ENCODE measurements around the gene TMEM11. TPM values are rescaled to one million over a fixed set of nuclear protein-coding genes. Genes with fewer than 3 reads are reported as not detected.

TMEM11 gene
- total RNA-seq, 1 donor from 2014 or later = 25.7 TPM

DNA sequence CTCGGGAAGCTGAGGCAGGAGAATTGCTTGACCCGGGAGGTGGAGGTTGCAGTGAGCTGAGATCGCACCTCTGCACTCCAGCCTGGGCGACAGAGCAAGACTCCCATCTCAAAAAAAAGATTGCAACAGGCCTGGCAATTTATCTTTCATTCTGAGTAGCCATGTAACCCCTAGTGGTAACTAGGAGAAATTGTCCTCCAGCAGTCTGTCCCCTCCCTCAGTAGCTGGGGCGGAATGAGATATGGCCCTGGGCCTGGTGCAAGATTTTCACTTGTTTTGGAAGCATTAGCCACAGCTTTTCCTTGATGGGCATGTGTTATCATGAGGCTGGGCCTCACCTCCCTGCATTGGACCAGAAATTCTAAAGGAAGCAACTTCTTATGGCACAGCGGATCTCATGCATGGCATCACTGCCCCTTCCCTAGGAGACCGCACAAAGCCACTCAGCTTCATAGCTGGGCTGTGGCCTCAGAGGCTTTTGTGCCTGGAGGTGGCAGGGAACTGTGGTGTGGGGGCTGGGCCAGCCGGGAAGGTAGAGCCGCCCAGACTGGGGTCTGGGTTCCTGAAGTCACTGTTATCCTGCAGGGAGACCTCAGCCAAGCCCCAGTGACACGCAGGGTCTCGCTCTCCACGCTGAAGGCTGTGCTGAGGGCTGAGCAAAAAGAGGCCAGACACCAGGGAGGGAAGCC, 25.9 kb upstream of the TMEM11 start:
- Histone ChIP-seq H3K36me3 (peaks cover 6 to 14% of the 10 kb centered on the region in 2 donors), H3K27me3 (no peaks in the 10 kb centered on the region), H3K4me3 (no peak overlapping the region), H3K9me3 (no peaks in the 10 kb centered on the region), H3K4me1 (no peaks in the 10 kb centered on the region), H3K27ac (no peak overlapping the region)
- TF ChIP-seq, protein P1, sequence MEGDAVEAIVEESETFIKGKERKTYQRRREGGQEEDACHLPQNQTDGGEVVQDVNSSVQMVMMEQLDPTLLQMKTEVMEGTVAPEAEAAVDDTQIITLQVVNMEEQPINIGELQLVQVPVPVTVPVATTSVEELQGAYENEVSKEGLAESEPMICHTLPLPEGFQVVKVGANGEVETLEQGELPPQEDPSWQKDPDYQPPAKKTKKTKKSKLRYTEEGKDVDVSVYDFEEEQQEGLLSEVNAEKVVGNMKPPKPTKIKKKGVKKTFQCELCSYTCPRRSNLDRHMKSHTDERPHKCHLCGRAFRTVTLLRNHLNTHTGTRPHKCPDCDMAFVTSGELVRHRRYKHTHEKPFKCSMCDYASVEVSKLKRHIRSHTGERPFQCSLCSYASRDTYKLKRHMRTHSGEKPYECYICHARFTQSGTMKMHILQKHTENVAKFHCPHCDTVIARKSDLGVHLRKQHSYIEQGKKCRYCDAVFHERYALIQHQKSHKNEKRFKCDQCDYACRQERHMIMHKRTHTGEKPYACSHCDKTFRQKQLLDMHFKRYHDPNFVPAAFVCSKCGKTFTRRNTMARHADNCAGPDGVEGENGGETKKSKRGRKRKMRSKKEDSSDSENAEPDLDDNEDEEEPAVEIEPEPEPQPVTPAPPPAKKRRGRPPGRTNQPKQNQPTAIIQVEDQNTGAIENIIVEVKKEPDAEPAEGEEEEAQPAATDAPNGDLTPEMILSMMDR (IDR thresholded peaks at IDR 0.05) = peak in 1 of 3 experiments; percentile 28
- no peak for DNase-seq (ENCODE audit: low spot score in 2 of 2)
- intact Hi-C loops (cut with DNase I) = no loop called here

- Histone ChIP-seq H3K27me3 (no peaks in the 10 kb centered on the region), H3K4me1 (no peaks in the 10 kb centered on the region), H3K27ac (no peak overlapping the region), H3K9me3 (no peaks in the 10 kb centered on the region), H3K4me3 (no peak overlapping the region), H3K36me3 (no peaks in the 10 kb centered on the region)
- intact Hi-C loops (cut with DNase I) = no loop called here
- no peak for DNase-seq (ENCODE audit: low spot score in 2 of 2)
- TF ChIP-seq, protein P1 (IDR thresholded peaks at IDR 0.05) = no peak
Measured at GRCh38 chr17:21235921-21236320, 22.0 kb upstream of the TMEM11 start.

DNA sequence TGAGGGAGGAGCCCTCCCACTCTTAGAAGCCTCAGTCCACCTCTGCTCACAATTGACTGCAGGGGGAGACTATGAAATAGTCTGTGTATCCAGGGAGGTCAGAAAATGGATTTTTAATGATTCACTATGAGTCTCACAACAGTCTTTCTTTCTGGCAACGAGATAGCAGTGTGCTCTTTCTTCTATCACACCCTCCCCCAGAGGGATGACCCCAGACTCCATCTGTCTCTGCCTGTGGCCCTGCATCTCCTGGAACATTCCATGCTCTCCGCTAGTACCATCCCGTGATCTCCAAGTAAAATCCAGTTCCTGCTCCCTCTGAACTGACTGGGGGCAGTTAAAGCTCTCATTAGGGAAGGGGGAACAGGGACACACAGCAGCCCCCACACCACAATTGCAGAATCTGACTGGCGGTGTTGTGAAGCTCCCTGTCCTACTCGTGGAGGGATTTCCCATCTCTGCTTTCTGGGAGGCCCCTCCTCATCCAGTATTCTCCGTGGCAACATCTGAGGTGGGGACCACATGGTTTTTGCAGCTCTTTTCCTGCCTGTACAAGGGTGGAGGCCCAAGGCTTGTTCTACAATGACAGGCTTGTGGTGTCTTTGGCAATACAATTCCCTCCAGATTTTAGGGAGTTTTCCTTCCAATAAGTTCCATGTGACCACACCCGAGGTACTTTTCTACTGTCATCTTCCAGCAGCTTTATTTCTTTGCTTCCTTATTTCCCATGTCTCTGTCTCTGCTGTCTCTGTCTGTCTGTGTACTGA, 19.8 kb upstream of the TMEM11 start:
- Histone ChIP-seq H3K9me3 (no peaks in the 10 kb centered on the region), H3K4me1 (no peaks in the 10 kb centered on the region), H3K27ac (no peak overlapping the region), H3K27me3 (no peaks in the 10 kb centered on the region), H3K4me3 (no peak overlapping the region), H3K36me3 (no peaks in the 10 kb centered on the region)
- intact Hi-C loops (cut with DNase I) = no loop called here
- no peak for DNase-seq (ENCODE audit: low spot score in 2 of 2)
- TF ChIP-seq, protein P1 (IDR thresholded peaks at IDR 0.05) = no peak

GRCh38 chr17:21232033-21232749, 18.2 kb upstream of the TMEM11 start:
- no peaks in the 10 kb centered on the region for H3K4me1 ChIP-seq
- no peak for DNase-seq (ENCODE audit: low spot score in 2 of 2)
- TF ChIP-seq, protein P1 (IDR thresholded peaks at IDR 0.05) = no peak
- no peaks in the 10 kb centered on the region for H3K9me3 ChIP-seq
- H3K4me3 ChIP-seq = no peak overlapping the region
- H3K27me3 ChIP-seq = no peaks in the 10 kb centered on the region
- intact Hi-C loops (cut with DNase I) = no loop called here
- H3K36me3 ChIP-seq = no peaks in the 10 kb centered on the region
- H3K27ac ChIP-seq = no peak overlapping the region

DNA sequence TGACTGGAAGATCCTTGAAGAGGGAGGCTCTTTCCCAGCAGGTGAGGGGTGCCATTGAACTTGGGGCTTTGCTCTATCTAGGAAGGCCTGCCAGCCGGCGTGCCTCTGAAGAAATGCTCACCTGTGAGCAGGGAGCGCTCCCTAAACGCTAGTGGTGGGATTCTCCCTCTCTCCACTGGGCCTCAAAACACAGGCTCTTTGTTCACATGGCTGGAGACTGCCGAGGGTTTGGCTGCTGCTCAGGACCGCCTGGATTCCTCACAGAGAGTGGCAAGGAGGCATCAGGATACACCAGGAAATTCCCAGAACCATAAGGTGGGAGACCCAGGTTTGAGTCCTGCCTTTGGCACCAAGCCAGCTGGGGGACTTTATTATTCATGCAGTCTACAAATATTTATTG, 17.6 kb upstream of the TMEM11 start:
- TF ChIP-seq, protein P1 (IDR thresholded peaks at IDR 0.05) = no peak
- intact Hi-C loops (cut with DNase I) = no loop called here
- no peak for DNase-seq (ENCODE audit: low spot score in 2 of 2)

More for the DNA sequence above, 17.6 kb upstream of the TMEM11 start:
- no peak overlapping the region for H3K4me3 ChIP-seq
- H3K4me1 ChIP-seq = no peaks in the 10 kb centered on the region
- H3K36me3 ChIP-seq = no peaks in the 10 kb centered on the region
- H3K27ac ChIP-seq = no peak overlapping the region
- H3K27me3 ChIP-seq = no peaks in the 10 kb centered on the region
- no peaks in the 10 kb centered on the region for H3K9me3 ChIP-seq
